Measurements from ENCODE around the gene ITGB6. TPM values are rescaled to one million over a fixed set of nuclear protein-coding genes. Genes with fewer than 3 reads are reported as not detected.

The ITGB6 gene
- total RNA-seq, 1 donor from 2014 or later, result 21.1 TPM

GRCh38 chr2:160091381-160091780 is 108.7 kb downstream of the ITGB6 start:
- FAIRE-seq, result no peak
- Histone ChIP-seq H3K4me3 (ENCODE audit: low read depth, low read length) (no peak overlapping the region), H3K27me3 (ENCODE audit: control insufficient read depth, insufficient read depth, low read length) (no peaks in the 10 kb centered on the region), H3K36me3 (ENCODE audit: control insufficient read depth, insufficient read depth, low read length) (no peaks in the 10 kb centered on the region)
- TF ChIP-seq CTCF (IDR thresholded peaks at IDR 0.05; ENCODE audit: insufficient read depth, low read length, severe bottlenecking), result no peak
- DNase-seq (ENCODE audit: low read depth), result peak; percentile 99

GRCh38 chr2:160087854-160088745 is 112.0 kb downstream of the ITGB6 start:
- no peak for DNase-seq (ENCODE audit: low read depth)
- H3K36me3 ChIP-seq (ENCODE audit: control insufficient read depth, insufficient read depth, low read length), result no peaks in the 10 kb centered on the region
- no peak overlapping the region for H3K4me3 ChIP-seq (ENCODE audit: low read depth, low read length)
- FAIRE-seq, result no peak
- no peaks in the 10 kb centered on the region for H3K27me3 ChIP-seq (ENCODE audit: control insufficient read depth, insufficient read depth, low read length)
- TF ChIP-seq CTCF (IDR thresholded peaks at IDR 0.05; ENCODE audit: insufficient read depth, low read length, severe bottlenecking), result peak; percentile 30

GRCh38 chr2:160085662-160086061 is 114.4 kb downstream of the ITGB6 start:
- Histone ChIP-seq H3K36me3 (ENCODE audit: control insufficient read depth, insufficient read depth, low read length) (no peaks in the 10 kb centered on the region), H3K4me3 (ENCODE audit: low read depth, low read length) (no peak overlapping the region), H3K27me3 (ENCODE audit: control insufficient read depth, insufficient read depth, low read length) (no peaks in the 10 kb centered on the region)
- FAIRE-seq (no peak), DNase-seq (ENCODE audit: low read depth) (no peak)
- no peak for TF ChIP-seq CTCF (IDR thresholded peaks at IDR 0.05; ENCODE audit: insufficient read depth, low read length, severe bottlenecking)

- Histone ChIP-seq H3K27me3 (ENCODE audit: control insufficient read depth, insufficient read depth, low read length) (no peaks in the 10 kb centered on the region), H3K36me3 (ENCODE audit: control insufficient read depth, insufficient read depth, low read length) (no peaks in the 10 kb centered on the region), H3K4me3 (ENCODE audit: low read depth, low read length) (no peak overlapping the region)
- peak; percentile 7 for FAIRE-seq
- DNase-seq (ENCODE audit: low read depth), result peak; percentile 58
- no peak for TF ChIP-seq CTCF (IDR thresholded peaks at IDR 0.05; ENCODE audit: insufficient read depth, low read length, severe bottlenecking)
Observed at GRCh38 chr2:160077912-160078810, 121.9 kb downstream of the ITGB6 start.

GRCh38 chr2:160076914-160077313 is 123.2 kb downstream of the ITGB6 start:
- FAIRE-seq, result no peak

More at GRCh38 chr2:160076914-160077313, 123.2 kb downstream of the ITGB6 start:
- TF ChIP-seq CTCF (IDR thresholded peaks at IDR 0.05; ENCODE audit: insufficient read depth, low read length, severe bottlenecking), result no peak
- DNase-seq (ENCODE audit: low read depth), result no peak
- no peak overlapping the region for H3K4me3 ChIP-seq (ENCODE audit: low read depth, low read length)
- H3K27me3 ChIP-seq (ENCODE audit: control insufficient read depth, insufficient read depth, low read length), result peaks cover 2% of the 10 kb centered on the region
- no peaks in the 10 kb centered on the region for H3K36me3 ChIP-seq (ENCODE audit: control insufficient read depth, insufficient read depth, low read length)

Measured in bronchial epithelial cell (primary cell).